CD4-positive, alpha-beta T cell treated with Interleukin-17A for 1 hour (primary cell): ENCODE data around the gene KCNAB3.
"Not testable (repeated sequence)": the region's sequence is repeated elsewhere in the genome, so short reads cannot be mapped to it uniquely, and the experiment has no call there.

Experiments used
- DNase-seq: peaks from one replicate; pipeline ENCODE4 v3.0.0-alpha.2; 2020

Gene KCNAB3

DNA sequence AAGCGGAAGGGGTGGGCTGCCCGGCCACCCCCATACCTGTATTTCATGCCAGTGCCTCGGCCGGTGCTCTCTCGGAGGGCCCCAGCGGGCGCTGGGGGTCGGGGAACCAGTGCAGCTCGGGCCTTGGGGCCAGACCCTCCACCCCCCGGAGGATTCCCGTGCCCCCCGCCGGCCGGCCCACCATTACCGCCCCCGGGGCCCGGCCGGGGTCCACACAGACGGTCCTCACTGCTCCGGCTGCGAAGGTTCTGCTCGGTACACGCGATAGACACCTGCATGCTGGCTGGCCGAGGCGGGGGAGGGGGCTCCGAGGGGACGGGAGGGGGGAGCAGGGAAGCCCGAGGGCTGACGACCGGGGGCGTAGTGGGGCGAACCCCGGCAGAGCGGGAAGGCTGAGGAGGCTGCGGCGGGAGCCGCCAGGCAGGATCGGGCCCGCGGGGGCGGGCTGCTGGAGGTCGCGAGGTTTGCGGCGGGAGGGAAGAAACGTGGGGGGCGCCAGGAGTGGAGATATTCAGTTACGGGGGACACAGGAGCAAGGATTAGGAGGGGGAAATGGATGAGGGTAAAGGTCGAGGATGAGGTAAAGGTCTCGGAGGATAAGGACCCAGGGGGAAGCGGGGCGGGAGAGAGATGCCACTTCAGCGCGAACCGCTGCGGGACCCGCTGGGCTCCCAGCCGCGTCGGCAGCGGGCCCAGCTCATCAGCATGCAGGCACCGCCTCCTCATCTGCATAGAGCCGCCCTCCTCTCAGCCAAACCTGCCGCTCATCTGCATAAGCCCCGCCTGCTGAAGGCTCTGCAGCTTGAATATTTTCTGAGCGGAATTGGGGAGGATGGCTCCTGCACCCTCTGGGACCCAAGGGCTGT lies at the start of gene KCNAB3:
Gene KCNAB3 (minus strand): TSS at position 699 of the 866 bp plus-strand sequence. CDS start 421 bp downstream, at position 278.
- DNase-seq: peak; percentile 67

DNA sequence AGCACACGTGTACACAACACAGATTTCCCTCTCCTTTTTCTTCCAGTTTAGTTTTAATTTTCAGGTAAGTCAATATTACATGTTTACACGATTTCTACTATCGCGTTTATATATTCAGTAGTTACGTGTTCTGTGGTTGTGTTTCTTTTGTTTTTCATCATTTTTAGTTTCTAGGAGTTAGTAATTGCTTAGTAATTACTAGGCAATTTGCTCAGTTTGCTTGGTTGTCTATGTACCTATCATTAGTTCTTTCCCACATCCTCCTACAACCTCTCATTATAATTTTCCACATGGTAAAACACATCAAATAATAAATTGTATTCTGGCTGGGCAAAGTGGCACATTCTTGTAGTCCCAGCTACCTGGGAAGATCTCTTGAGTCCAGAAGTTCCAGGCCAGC lies 48.1 kb upstream of the KCNAB3 start:
- DNase-seq: no peak

DNA sequence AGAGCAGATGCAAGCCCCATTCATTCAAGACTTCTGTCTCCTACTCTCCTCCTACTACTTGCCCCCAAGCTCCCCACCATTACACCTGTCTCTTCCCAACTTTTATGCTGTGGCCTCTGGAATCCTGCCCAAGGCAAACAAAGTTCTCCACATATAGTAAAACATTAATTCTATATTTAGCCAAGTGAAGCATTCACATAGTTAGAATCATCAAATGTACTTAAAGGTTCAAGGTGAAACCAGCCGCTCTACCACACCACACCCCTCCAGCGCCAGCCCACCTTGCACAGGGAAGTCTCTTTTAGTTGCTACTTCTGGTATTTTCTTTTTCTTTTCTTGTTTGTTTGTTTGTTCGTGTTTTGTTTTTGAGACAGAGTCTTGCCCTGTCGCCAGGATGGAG lies 47.4 kb upstream of the KCNAB3 start:
- DNase-seq: no peak

DNA sequence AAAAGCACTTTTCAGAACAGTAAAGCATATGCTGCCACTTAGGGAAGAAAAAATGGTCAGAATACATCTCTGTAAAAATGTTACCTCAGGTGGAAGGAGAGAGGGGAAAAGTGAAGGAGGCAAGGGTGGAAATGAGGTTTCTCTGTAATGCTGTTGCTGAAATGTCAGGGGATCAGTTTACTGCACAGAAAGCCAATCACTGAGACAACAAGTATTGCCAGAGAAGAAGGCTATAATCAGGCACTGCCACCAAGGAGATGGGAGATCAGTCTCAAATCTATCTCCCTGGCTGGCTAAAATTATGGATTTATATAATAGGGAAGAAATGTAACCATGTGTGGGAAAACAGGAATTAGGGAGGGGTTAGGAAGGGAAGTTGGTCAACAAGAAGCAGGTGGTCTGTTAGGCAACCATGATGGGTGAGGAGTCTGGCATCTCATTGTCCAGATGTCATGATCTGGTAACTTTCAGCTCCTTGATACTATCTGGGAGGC lies 45.0 kb upstream of the KCNAB3 start:
- DNase-seq: no peak

DNA sequence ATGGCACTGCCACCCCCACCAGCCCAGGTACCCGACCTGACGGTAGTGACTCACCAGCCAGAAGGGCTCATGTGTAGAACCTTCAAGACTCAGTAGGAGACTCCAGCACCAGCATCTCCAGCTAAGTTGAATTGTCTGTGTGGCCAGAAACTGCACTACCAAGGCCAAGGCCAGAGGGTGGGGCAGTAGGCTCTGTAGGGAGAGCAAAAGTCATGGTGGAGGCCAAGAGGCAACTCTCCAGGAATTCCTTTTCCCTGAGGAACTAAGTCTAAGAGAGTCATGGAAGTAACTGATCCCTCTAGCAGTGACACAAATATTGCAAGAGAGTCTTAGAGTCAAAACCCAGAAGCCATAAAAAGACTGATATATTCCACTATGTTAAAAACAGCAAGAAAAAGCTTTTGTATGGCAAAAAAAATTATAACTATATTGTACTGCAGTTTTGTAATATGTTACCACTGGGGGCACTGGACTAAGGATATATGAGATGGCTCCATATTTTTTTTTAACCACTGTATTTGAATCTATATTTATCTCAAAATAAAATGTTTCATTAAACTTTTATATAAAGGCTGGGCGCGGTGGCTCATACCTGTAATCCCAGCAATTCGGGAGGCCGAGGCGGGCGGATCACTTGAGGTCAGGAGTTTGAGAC lies 42.6 kb upstream of the KCNAB3 start:
- no peak for DNase-seq

DNA sequence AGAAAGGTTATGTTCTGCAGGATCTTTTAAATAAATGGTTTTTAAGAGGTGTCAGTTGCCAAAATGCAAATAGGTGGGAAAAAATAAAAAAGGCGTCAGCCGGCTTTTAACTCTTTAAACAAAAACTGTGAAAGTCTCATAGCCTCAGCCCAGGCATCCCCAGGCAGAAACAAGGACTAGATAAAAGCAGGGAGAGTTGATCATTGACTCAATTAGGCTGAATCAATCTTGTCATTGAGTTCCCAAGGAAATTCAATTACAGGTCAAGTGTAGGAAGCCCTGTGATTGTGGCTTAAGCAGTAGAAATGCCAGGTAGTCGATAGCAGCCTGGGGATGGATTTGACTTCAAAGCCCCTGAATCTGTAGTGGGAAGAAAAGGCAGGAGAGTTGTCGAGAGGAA lies 42.0 kb upstream of the KCNAB3 start:
- DNase-seq: no peak

DNA sequence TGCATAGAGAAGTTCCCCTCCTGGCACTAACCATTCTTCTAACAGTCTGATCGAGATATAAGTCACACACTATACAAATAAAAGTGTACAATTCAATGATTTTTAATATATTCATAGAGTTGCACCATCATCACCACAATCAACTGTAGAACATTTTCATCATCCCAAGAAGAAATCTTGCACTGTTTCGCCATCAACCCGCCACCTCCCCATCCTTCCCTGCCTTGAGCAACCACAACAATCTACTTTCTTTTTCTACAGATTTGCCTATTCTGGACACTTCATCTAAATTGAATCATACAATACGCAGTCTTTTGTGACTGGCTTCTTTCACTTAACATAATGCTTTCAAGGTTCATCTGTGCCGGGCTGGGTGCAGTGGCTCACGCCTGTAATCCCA lies 39.8 kb upstream of the KCNAB3 start:
- DNase-seq: no peak

DNA sequence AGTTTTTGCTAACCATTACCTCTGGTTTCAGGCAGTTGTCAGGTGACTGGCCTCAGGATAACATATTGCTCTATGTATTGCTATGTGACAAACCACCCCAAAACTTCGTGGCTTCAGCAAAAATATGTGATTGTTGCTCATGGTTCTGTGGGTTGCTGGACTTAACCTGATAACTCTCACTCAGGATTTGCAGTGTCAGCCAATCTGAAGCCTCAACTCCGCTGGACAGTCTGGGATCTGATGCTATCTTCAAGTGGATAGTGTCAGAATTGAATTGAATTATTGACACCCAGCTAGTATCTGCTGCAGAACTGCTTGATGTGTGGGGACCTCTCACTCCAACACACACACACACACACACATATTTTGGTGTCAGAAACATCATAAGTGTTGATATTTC lies 38.1 kb upstream of the KCNAB3 start:
- DNase-seq: no peak

DNA sequence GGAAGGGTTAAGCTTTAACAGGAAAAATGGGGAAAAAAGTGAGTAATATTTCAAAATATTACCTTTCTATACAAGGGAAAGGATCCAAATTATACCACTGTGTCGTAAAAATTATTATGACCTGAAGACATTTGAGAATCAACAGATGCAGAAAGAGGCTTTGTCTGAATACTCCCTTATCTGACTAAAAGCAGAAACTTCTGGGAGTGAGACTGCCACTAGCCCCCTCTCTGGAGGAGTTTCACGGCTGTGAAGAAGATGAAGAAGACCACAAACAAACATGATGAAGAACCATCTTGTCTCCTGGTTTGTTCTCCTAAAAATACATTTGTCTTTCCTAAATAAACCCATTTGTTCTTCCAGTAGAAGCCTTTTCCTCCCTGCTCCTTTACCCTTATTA lies 31.8 kb upstream of the KCNAB3 start:
- no peak for DNase-seq

DNA sequence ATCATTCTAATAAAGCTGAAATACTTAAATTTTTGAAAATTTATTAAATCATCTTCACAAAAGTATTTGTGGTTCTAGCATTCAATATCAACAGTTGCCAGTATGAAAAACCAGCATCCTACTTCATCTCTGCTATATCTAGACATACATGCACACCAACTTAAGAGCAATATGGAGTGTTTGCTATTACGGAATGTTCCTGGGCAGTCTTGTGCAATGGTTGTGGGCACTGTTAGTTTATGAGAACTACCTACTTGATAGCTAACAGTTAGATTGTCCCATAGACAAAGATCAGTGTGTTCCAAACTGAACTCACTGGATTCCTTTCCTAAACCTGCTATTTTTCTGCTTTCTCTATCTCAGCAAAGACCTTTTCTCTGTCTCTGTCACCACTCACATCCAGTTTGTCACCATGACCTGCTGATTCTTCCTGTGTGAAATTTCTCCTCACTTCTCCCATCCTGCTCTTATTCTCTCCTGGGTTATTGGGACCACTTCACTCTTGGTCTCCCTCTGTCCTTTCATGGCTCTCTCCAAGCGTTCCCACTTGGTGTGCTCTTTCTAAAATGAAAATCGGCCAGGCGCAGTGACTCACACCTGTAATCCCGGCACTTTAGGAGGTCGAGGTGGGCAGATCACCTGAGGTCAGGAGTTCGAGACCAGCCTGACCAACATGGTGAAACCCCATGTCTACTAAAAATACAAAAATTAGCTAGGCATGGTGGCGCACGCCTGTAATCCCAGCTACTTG lies 30.0 kb upstream of the KCNAB3 start:
- no peak for DNase-seq

DNA sequence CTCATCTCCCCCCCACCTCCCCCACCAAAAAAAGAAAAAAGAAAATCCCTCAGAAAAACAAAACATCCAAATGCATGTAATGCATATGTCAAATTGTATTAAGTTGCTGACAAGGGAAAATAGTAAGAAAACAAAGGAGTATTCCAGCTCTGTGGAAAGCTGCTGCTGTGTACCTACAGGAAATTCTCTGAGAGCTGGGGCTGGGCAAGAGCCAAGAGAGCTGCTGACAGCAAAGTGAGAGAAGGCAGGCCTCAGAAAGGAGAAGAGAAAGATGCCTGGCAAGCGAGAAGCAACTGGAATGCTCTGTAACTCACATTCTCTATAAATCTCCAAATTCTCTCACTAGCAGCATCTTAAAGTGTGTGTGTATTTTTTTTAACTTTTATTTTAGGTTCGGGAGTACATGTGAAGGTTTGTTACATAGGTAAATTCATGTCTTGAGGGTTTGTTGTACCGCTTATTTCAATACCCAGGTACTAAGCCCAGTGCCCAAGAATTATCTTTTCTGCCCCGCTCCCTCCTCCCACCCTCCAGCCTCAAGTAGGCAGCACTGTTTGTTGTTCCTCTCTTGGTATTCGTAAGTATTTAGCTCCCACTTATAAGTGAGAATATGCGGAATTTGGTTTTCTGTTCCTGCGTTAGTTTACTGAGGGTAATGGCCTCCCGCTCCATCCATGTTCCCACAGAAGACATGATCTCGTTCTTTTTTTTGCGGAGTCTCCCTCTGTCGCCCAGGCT lies 26.7 kb upstream of the KCNAB3 start:
- no peak for DNase-seq

DNA sequence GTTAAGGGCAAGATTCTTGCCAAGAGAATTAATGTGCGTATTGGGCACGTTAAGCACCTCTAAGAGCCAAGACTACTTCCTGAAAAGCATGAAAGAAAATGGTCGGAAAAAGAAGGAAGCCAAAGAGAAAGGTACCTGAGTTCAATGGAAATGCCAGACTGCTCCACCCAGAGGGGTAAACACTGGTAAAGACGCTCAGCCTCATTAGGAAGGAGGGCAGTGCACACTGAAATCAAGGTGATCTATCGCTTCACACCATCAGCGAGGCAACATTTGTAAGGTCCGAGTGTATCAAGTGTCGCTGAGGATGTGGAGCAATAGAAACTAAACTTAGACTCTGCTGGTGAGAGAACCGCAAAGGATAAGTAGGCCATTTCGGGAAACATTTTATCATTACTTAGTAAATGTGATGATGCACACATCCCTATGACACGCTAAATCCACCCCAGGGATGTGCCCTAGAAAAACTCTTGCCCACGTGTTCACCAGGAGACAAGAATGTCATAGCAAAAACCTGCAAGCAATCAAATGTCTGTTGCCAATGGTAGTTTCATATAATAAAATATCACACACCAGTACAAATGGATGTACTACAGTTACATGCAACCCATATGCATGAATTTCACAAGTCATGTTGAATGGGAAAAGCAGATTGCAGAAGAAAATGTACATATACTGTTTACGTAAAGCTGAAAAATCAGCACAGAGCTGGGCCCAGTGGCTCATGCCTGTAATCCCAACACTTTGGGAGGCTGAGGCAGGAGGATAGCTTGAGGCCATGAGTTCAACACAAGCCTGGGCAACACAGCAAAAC lies 26.0 kb upstream of the KCNAB3 start:
- no peak for DNase-seq

DNA sequence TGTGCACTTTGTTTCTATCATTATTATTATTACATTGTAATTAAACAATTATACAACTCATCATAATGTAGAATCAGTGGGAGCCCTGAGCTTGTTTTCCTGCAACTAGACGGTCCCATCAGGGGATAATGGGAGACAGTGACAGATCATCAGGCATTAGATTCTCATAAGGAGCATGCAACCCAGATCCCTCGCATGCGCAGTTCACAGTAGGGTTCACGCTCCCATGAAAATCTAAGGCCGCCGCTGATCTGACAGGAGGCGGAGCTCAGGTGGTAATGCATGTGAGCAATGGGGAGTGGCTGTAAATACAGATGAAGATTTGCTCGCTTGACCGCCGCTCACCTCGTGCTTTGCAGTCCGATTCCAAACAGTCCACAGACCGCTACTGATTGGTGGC lies 23.6 kb upstream of the KCNAB3 start:
- DNase-seq: not testable (repeated sequence)

DNA sequence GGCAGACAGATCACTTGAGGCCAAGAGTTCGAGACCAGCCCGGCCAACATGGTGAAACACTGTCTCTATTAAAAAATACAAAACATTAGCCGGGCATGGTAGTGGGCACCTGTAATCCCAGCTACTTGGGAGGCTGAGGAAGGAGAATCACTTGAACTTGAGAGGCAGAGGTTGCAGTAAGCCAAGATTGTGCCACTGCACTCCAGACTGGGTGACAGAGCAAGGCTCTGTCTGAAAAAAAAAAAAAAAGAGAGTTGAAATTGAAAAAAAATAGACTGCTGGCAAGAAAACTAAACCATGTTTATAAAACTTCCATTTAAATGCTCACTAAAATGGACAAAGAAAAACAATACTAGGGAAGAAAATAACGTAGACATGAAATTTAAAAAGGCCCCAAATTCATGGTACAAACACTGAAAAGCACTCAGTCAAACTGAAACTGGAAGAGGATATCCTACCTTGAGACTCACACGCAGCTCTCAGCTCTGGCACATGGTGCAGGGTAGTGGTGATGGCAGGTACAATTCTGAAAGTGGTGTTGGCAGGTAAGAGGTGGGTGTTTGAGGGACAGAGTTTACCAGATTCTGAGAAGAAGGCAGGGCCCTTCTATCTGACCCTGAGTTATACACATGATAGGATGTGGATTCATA lies 21.6 kb upstream of the KCNAB3 start:
- peak; percentile 13 for DNase-seq

DNA sequence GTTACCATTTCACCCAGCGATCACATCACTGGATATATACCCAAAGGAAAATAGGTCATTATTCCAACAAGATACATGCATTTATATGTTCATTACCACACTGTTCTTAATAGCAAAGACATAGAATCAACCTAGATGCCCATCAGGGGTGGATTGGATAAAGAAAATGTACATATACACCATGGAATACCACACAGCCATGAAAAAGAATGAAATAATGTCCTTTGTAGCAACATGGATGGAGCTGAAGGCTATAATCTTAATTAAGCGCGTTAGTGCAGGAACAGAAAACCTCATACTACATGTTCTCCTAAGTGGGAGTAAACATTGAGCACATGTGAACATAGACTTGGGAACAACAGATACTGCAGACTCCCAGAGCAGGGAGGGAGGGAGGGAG lies 20.9 kb upstream of the KCNAB3 start:
- no peak for DNase-seq

DNA sequence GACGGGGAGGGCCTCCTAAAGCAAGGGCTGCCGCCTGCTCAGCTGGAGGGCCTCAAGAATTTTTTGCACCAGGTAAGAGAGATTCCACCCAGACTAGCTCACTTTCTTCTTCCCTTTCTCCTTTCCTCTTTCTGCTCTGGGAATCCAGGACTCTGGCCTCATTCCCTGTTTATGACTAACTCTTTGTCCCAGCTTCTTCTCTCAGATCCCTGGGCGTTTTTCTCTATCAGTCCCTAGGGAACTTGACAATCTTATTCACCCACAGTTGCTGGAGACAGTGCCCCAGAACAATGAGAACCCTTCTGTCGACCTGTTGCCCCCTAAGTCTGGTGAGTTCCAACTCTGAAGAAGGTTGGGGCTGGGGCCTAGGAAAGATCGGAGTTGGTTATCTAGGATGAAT lies 18.0 kb upstream of the KCNAB3 start:
- no peak for DNase-seq

DNA sequence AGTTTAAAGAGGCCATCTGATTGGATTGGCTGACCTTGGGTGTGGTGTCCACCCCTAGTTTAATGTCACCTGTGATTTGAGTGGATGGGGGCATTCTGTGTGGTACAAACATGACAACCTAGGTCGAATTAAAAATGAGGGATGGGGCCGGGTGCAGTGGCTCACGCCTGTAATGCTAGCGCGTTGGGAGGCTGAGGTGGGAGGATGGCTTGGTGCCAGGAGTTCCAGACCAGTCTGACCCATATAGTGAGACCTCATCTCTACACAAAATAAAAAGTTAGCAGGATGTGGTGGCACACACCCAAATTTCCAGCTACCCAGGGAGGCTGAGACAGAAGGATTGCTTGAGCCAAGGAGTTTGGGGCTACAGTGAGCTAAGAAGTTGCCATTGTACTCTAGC lies 16.8 kb upstream of the KCNAB3 start:
- no peak for DNase-seq

DNA sequence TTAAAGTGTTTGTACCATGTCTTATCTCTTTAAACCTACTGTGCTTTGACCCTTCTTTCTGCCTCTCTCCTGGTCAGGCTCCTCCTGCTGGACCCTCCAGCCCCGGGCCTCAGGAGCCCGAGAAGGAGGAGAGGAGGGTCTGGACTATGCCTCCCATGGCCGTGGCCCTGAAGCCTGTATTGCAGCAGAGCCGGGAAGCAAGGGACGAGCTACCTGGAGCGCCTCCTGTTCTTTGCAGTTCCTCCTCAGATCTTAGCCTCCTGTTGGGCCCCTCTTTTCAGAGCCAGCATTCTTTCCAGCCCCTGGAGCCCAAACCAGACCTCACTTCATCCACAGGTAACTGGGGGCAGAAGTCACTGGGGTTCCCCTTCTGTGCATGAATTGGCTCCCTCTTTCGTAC lies 16.0 kb upstream of the KCNAB3 start:
- no peak for DNase-seq

DNA sequence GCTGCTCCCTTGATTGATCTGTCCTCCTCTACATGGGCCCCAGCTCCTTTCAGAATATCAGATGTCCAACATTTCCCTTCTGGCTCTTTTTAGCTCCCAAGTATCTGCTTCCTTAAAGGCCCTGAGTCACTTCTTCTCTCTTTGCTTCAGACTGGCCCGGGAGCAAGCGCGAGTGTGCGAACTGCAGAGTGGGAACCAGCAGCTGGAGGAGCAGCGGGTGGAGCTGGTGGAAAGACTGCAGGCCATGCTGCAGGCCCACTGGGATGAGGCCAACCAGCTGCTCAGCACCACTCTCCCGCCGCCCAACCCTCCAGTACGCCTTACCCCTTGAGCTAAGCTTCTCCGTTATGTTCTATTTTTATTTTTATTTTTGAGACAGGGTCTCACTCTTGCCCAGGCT lies 14.7 kb upstream of the KCNAB3 start:
- DNase-seq: no peak

DNA sequence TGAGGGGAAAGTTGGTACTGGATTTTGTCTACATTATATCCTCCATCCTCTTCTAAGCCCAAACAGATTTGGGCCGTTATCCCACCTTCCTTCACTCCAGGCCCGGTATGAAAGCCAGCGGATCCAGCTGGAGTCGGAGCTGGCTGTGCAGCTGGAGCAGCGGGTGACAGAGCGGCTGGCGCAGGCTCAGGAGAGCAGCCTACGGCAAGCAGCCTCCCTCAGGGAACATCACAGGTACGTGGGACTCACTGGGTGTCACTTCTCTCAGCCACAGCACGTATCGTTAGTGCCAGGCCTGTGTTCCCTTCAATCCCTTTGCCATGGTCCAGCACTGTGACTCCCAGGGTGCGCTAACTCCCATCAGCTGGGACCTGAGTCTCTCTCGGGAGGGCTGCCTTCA lies 13.6 kb upstream of the KCNAB3 start:
- DNase-seq: no peak

DNA sequence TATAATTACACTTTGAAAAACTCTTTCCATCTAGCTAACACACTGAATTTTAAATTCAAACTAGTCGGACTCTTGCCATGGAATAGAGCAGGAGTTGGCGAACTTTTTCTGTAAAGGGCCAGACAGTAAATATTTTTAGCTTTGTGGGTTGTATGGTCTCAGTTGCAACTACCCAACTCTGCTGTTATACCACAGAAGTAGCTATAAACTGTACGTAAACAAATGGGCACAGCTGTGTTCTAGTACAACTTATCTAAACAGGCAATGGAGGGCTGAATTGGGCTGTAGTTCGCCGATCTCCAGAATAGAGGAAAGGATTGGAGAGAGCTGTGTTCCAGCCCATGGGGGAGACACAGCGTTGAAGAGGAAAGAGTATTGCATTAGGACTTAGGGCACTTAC lies 11.1 kb upstream of the KCNAB3 start:
- no peak for DNase-seq

DNA sequence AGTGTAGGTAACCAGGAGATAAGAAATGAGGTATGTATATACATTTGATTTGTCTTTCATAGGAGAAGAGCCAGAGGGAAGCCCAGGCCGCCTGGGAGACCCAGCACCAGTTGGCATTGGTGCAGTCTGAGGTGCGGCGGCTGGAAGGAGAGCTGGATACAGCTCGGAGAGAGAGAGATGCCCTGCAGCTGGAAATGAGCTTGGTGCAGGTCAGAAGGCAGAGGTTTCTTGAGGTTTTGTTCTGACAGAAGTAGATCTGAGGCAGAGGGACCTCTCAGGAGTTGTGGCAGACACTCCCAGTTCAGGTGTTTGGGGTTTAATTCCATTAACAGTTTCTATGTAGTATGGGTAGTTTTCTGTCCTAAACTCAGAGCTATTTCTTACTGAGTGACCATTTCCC lies 10.4 kb upstream of the KCNAB3 start:
- DNase-seq: no peak
